K562 (cell line): Measurements from ENCODE around the gene EGFL7. TPM values are rescaled to one million over a fixed set of nuclear protein-coding genes. Genes with fewer than 3 reads are reported as not detected.
A peak's percentile ranks its signal among the peaks of the same experiment; 100 is the strongest.

Source experiments
- ARID4B ChIP-seq: sonication (generic); formaldehyde crosslinking; IDR thresholded peaks from 2 replicates; pipeline ENCODE4 v1.8.0; 2022; ENCODE audit warnings: mild to moderate bottlenecking, missing genetic modification reagents
- CAMTA2 ChIP-seq: fragments of 250-450 bp; sonication (Bioruptor Pico); conservative IDR thresholded peaks from 2 replicates; pipeline ENCODE4 v1.5.1; 2022
- CCNT2 ChIP-seq: IDR thresholded peaks from 2 replicates; pipeline ENCODE4 v1.6.1; 2011; ENCODE audit warnings: borderline replicate concordance, low read depth, mild to moderate bottlenecking, moderate library complexity, mixed read lengths, low read length; ENCODE audit not compliant: insufficient read length; ENCODE audit errors: extremely low read depth
- ID3 ChIP-seq, 2 experiments: fragments of 250-450 bp in 1 of 2; fragments of 450-650 bp in 1 of 2; sonication (Bioruptor Pico) in 1 of 2; IDR thresholded peaks; 2 replicates each; pipeline versions ENCODE4 v1.6.1 to v1.8.0; 2016 to 2021; ENCODE audit warnings: mild to moderate bottlenecking in 2 of 2, moderate library complexity in 2 of 2, missing compliant biosample characterization in 1 of 2, missing genetic modification characterization in 1 of 2
- ILK ChIP-seq: fragments of 450-650 bp; IDR thresholded peaks from 2 replicates; pipeline ENCODE4 v1.6.1; 2016; ENCODE audit warnings: missing genetic modification characterization, low read depth, mild to moderate bottlenecking, missing compliant biosample characterization, moderate library complexity, borderline replicate concordance
- MED1 ChIP-seq: sonication (generic); formaldehyde crosslinking; IDR thresholded peaks from 2 replicates; pipeline ENCODE4 v1.8.1; 2023; ENCODE audit warnings: missing genetic modification reagents, borderline replicate concordance
- MXD1 ChIP-seq: fragments of 250-450 bp; sonication (Bioruptor Pico); IDR thresholded peaks from 2 replicates; pipeline ENCODE4 v1.8.0; 2021; ENCODE audit warnings: borderline replicate concordance, mild to moderate bottlenecking, moderate library complexity; ENCODE audit not compliant: poor library complexity, severe bottlenecking
- NFIC ChIP-seq: fragments of 450-650 bp; IDR thresholded peaks from 2 replicates; pipeline ENCODE4 v1.6.1; 2017; ENCODE audit warnings: mild to moderate bottlenecking, inconsistent platforms
- NR2C2 ChIP-seq, 2 experiments: fragments of 200-800 bp in 1 of 2; sonication (Bioruptor generic) in 1 of 2; sonication (generic) in 1 of 2; formaldehyde crosslinking in 1 of 2; IDR thresholded peaks; 2 replicates each; pipeline versions ENCODE4 v1.6.1 to v1.8.0; 2016 to 2022; ENCODE audit warnings: mild to moderate bottlenecking in 1 of 2, missing compliant biosample characterization in 1 of 2, missing genetic modification characterization in 1 of 2, missing genetic modification reagents in 1 of 2
- NR4A1 ChIP-seq, 2 experiments: fragments of 250-450 bp in 1 of 2; fragments of 450-650 bp in 1 of 2; sonication (Bioruptor Pico) in 1 of 2; IDR thresholded peaks; 2 replicates each; pipeline versions ENCODE4 v1.4.0 to v1.6.1; 2016 to 2020; ENCODE audit warnings: mild to moderate bottlenecking in 2 of 2, missing compliant biosample characterization in 1 of 2, missing genetic modification characterization in 1 of 2, moderate library complexity in 1 of 2
- STAT5A ChIP-seq: IDR thresholded peaks from 2 replicates; pipeline ENCODE4 v1.6.1; 2012; ENCODE audit warnings: low read length, inconsistent platforms, borderline replicate concordance
- TAL1 ChIP-seq: fragments of 450-650 bp; IDR thresholded peaks from 2 replicates; pipeline ENCODE4 v1.6.1; 2016; ENCODE audit warnings: mild to moderate bottlenecking
- TEAD1 ChIP-seq, 2 experiments: fragments of 450-650 bp in 1 of 2; sonication (generic) in 1 of 2; formaldehyde crosslinking; IDR thresholded peaks; 2 replicates each; pipeline versions ENCODE4 v1.4.0 to v1.8.0; 2020 to 2022; ENCODE audit warnings: mild to moderate bottlenecking in 2 of 2, missing genetic modification reagents in 1 of 2
- XRCC3 ChIP-seq: fragments of 450-650 bp; IDR thresholded peaks from 2 replicates; pipeline ENCODE4 v1.6.1; 2017; ENCODE audit warnings: mild to moderate bottlenecking, moderate library complexity
- ZNF212 ChIP-seq: fragments of 450-650 bp; formaldehyde crosslinking; IDR thresholded peaks from 2 replicates; pipeline ENCODE4 v1.4.0; 2020; ENCODE audit warnings: mild to moderate bottlenecking
- ZNF324 ChIP-seq: fragments of 250-450 bp; sonication (Bioruptor Pico); IDR thresholded peaks from 2 replicates; pipeline ENCODE4 v1.4.0; 2020; ENCODE audit warnings: mild to moderate bottlenecking
- ZNF384 ChIP-seq: IDR thresholded peaks from 2 replicates; pipeline ENCODE4 v1.6.1; 2012; ENCODE audit warnings: low read depth, low read length, improper control_type of control experiment
- ZNF41 ChIP-seq: fragments of 250-450 bp; sonication (Bioruptor Pico); conservative IDR thresholded peaks from 2 replicates; pipeline ENCODE4 v1.4.0; 2020; ENCODE audit warnings: mild to moderate bottlenecking
- polyA plus RNA-seq, 8 experiments: library from polyadenylated mRNA; depleted of rRNA in 4 of 8; stranded (reverse) in 5 of 8; unstranded in 3 of 8; fragments of >200 nt; fragmentation: Nextera tagmentation in 2 of 8; fragmentation: Illumina TruSeq in 1 of 8; extraction: Ambion mirVana in 2 of 8; extraction: Trizol in 1 of 8; gene quantifications; 2 replicates each; pipeline versions ENCODE4 v1.2.1 to v1.2.3, GENCODE V29; 2011 to 2014; ENCODE audit warnings: inconsistent platforms in 1 of 8, missing spikeins in 1 of 8
- total RNA-seq, 7 experiments: library from RNA; depleted of rRNA in 6 of 7; stranded (reverse); fragments of >200 nt in 6 of 7; fragmentation: Illumina TruSeq in 2 of 7; extraction: Trizol in 2 of 7; gene quantifications; 2 replicates each; pipeline versions ENCODE4 v1.2.1 to v1.2.3, GENCODE V29; 2011 to 2021; ENCODE audit warnings: low replicate concordance in 1 of 7
- TF ChIP-seq, protein P1 (sequence below): IDR thresholded peaks from 2 replicates; pipeline ENCODE4 v1.6.1; 2011; ENCODE audit warnings: borderline replicate concordance, low read depth, mild to moderate bottlenecking, moderate library complexity, low read length; ENCODE audit not compliant: insufficient read depth, poor library complexity, severe bottlenecking

Gene EGFL7
- total and polyA plus RNA-seq, 9 of the 15 experiments (the other 6 are each of a cell fraction or from before 2014, with no cell fraction given): 1.5 to 286 (median 55.5) TPM

DNA sequence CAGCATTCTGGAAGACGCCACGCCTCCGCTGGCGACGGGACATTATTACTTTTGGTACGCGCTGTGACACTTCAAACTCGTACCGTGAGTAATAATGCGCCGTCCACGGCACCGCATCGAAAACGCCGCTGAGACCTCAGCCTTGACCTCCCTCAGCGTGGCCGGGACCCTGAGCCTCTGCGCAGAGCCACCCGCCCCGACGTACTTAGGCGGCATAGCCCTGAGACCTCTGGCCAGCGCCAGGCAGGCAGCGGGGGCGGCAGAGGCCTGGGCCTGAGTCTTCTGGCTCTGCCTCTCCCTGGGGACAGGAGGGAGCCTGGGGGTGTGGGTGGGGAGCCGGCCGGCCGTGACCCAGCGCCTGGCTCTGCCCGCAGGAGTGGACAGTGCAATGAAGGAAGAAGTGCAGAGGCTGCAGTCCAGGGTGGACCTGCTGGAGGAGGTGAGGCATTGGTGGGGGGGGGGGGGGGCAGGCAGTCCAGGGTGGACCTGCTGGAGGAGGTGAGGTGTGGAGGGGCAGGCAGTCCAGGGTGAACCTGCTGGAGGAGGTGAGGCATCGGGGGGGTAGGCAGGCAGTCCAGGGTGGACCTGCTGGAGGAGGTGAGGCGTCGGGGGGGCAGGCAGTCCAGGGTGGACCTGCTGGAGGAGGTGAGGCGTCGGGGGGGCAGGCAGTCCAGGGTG is 8.0 kb downstream of the EGFL7 start (continued):
- no peak for TF ChIP-seq STAT5A
- TF ChIP-seq XRCC3: no peak
- TF ChIP-seq, protein P1, sequence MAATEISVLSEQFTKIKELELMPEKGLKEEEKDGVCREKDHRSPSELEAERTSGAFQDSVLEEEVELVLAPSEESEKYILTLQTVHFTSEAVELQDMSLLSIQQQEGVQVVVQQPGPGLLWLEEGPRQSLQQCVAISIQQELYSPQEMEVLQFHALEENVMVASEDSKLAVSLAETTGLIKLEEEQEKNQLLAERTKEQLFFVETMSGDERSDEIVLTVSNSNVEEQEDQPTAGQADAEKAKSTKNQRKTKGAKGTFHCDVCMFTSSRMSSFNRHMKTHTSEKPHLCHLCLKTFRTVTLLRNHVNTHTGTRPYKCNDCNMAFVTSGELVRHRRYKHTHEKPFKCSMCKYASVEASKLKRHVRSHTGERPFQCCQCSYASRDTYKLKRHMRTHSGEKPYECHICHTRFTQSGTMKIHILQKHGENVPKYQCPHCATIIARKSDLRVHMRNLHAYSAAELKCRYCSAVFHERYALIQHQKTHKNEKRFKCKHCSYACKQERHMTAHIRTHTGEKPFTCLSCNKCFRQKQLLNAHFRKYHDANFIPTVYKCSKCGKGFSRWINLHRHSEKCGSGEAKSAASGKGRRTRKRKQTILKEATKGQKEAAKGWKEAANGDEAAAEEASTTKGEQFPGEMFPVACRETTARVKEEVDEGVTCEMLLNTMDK: no peak
- TF ChIP-seq TEAD1 (CRISPR knock-in tag; IDR thresholded peaks at IDR 0.05): no peak
- no peak for TF ChIP-seq ARID4B
- 0 out of 2 replicates have a peak, but pooled peaks have one; percentile 20 for TF ChIP-seq NFIC
- TF ChIP-seq CAMTA2 (CRISPR knock-in tag): no peak
- TF ChIP-seq MED1 (CRISPR knock-in tag): no peak
- TF ChIP-seq NR4A1 (CRISPR knock-in tag; IDR thresholded peaks at IDR 0.05): no peak
- TF ChIP-seq NR4A1 (tag; IDR thresholded peaks at IDR 0.05): no peak
- TF ChIP-seq ILK: no peak
- no peak for TF ChIP-seq ZNF212 (CRISPR knock-in tag)
- no peak for TF ChIP-seq ZNF324 (CRISPR knock-in tag)
- TF ChIP-seq ZNF41 (CRISPR knock-in tag): no peak
- no peak for TF ChIP-seq NR2C2 (CRISPR knock-in tag; IDR thresholded peaks at IDR 0.05)
- no peak for TF ChIP-seq NR2C2 (tag; IDR thresholded peaks at IDR 0.05)
- TF ChIP-seq MXD1: no peak
- no peak for TF ChIP-seq ID3 (CRISPR knock-in tag; IDR thresholded peaks at IDR 0.05)
- no peak for TF ChIP-seq ID3 (tag; IDR thresholded peaks at IDR 0.05)
- no peak for TF ChIP-seq ZNF384
- no peak for TF ChIP-seq CCNT2
- TF ChIP-seq TAL1: no peak
